K562 treated with DMSO at 1 percent for 12 hours (cell line): ENCODE results near the gene PCDH8. TPM values are rescaled to one million over a fixed set of nuclear protein-coding genes. Genes with fewer than 3 reads are reported as not detected.

Experiments used
- total RNA-seq: library from RNA; unstranded; fragments of 300-600 nt; gene quantifications from 2 replicates; pipeline ENCODE4 v1.2.3, GENCODE V29; 2022; ENCODE audit not compliant: insufficient read depth

Gene PCDH8
- total RNA-seq: not detected in 2 replicates

GRCh38 chr13:52848455-52849195 lies at the start of gene PCDH8:
Gene PCDH8 (minus strand): TSS chr13:52848640. CDS start chr13:52848436, 204 bp downstream.

Other genes with a start within 250 kb of the PCDH8 start
- gene HNRNPA1L2, start 206.2 kb downstream of the PCDH8 start, total RNA-seq: 4.1 and 8.0 TPM in 2 replicates
- gene SUGT1, start 195.8 kb downstream of the PCDH8 start, total RNA-seq: 39.1 and 55.4 TPM in 2 replicates
- gene CNMD, start 108.8 kb downstream of the PCDH8 start, total RNA-seq: not detected in 2 replicates
- not detected in 2 replicates for gene OLFM4, start 180.2 kb upstream of the PCDH8 start, total RNA-seq